NCI-H1436 (cell line): ENCODE results near the gene FRMPD1.
A peak's percentile ranks its signal among the peaks of the same experiment; 100 is the strongest.
"Not testable (repeated sequence)": the region's sequence is repeated elsewhere in the genome, so short reads cannot be mapped to it uniquely, and the experiment has no call there.

Experiments
- DNase-seq: peaks from one replicate; lab custom pipeline; 2025; lab: John Stamatoyannopoulos, UW

The FRMPD1 gene, protein sequence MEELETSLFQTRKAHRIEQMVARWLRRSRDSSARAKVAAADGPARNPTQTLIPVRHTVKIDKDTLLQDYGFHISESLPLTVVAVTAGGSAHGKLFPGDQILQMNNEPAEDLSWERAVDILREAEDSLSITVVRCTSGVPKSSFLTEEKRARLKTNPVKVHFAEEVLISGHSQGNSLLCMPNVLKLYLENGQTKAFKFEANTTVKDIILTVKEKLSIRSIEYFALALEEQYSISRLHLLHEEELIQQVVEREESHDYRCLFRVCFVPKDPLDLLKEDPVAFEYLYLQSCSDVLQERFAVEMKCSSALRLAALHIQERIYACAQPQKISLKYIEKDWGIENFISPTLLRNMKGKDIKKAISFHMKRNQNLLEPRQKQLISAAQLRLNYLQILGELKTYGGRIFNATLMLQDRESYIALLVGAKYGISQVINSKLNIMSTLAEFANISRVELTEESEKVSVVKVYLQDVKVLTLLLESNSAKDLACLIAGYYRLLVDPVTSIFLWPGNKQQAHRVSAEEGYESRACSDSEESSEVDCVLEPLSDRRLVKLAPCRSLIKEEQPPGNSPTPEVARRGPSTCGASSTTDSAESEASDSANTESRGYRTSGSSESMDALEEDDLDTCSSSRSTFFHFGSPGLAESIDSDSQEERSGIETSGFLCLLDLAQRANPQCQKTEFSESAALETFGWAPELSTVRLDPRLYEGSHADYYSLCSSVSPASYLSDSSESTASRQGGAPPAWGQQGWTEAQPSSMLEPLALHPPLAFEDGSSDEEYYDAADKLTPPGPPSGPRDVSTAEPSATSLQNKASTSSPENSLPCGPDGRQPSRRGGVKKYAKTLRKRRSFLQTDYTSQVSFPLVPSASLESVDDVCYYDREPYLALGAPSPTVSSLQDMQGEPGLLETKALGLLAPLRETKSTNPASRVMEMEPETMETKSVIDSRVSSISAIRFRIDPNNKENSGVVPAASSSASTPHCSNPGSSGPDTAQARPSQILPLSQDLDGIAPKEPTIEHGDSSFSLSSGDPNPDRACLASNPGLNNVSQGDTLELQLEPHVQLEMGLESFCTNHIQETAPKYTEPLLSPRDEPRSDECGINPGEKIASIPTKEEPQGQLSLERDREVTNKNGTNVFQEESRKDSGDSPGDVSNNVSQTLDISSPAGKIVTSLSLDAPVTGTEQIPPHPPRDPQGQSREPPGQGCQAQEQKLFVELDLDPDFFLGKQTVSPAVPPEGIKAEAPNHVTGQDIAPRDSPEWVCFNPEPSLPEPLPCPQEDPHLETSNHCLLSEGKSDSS (N-terminal part only)

GRCh38 chr9:37650873-37651768 is at the start of gene FRMPD1:
TSS of gene FRMPD1 (plus strand) at chr9:37650954. CDS start at chr9:37692642, 41,688 bp downstream.
- DNase-seq, result peak; percentile 75

DNA sequence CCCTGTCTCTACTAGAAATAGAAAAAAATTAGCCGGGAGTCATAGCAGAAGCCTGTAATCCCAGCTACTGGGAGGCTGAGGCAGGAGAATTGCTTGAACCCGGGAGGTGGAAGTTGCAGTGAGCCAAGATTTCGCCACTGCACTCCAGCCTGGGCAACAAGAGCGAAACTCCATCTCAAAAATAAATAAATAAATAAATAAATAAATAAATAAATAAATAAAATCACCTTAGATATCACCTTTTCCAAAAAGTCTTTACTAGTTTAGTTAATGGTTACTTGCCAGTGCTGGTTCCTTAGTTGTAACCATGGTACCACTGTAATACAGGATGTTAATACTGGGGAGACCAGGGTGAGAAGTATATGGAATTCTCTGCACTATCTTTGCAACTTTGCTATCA is 48.7 kb upstream of the FRMPD1 start:
- DNase-seq, result not testable (repeated sequence)

DNA sequence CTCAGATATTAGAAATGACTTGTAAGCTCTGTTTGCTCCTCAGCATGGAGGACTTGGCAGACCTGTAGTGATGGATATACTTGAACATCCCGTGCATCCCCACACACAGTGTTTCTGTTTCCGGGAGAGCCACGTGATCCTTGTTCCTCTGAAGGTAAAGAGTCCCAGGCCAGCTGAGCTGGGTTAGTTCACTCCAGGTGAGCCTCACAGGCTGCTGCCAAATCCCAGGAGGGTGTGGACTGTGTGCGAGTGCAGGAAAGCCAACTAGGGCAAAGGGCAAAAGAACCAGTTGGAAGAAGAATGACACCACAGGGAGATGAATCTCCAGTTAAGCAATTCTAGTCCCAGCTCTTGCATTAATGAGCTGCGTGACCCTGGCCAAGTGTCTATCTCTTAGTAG is 47.9 kb upstream of the FRMPD1 start:
- DNase-seq, result no peak

- no peak for DNase-seq
These were observed 46.5 kb upstream of the FRMPD1 start for GRCh38 chr9:37604296-37604695.

GRCh38 chr9:37608250-37608649 is 42.5 kb upstream of the FRMPD1 start:
- DNase-seq, result no peak

DNA sequence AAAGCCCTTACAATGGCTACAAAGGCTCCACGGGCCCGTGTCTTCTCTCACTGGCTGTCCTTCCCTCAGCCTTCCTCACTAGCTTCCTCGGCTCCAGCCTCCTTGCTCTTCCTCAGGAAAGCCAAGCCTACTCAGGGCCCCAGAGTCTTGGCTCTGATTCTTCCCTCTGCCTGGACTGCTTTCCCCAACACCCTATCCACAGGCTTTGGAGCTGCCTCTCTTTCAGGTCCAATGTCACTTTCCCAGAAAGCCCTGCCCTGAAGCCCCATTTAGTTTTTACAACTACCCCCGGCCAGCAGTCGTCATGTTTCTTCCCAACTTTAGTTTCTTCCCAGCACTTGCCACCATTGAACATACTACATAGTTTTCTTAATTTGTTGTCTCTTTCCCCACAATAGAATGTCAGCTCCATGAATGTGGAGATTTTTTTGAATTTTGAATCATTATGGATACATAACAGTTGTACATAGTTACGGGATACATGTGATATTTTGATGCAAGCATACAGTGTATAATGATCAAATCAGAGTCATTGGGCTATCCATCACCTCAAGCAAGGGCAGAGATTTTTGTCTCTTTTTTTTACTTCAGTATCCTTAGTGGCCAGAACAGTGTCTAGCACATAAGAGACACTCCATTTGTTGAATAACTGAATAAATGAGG is 40.9 kb upstream of the FRMPD1 start:
- no peak for DNase-seq

GRCh38 chr9:37611014-37611413 is 39.7 kb upstream of the FRMPD1 start:
- DNase-seq, result no peak

DNA sequence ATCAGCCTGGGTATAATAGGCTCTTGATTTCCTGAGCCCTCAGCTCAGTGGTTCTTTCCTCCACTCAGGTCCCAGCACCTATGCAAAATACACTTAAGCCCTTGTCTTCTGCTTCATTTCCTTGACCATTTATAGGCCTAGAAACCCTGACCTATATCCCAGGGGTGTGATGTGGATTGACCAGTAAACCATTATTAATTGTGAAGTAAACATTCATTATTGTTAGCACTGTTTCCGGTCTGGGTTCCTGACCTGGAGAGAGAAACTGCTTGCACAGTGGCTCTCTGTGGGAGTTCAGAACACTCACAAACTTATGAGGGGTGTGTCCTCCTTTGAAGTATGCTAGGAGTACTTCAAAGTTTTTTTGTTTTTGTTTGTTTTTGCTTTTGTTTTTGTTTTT is 38.8 kb upstream of the FRMPD1 start:
- no peak for DNase-seq

- no peak for DNase-seq
These were observed 33.6 kb upstream of the FRMPD1 start for GRCh38 chr9:37617161-37617560.

GRCh38 chr9:37617832-37618231 is 32.9 kb upstream of the FRMPD1 start:
- DNase-seq, result peak; percentile 60

- no peak for DNase-seq
These were observed 31.9 kb upstream of the FRMPD1 start for GRCh38 chr9:37618817-37619216.

GRCh38 chr9:37619806-37620205 is 30.9 kb upstream of the FRMPD1 start:
- DNase-seq, result no peak

DNA sequence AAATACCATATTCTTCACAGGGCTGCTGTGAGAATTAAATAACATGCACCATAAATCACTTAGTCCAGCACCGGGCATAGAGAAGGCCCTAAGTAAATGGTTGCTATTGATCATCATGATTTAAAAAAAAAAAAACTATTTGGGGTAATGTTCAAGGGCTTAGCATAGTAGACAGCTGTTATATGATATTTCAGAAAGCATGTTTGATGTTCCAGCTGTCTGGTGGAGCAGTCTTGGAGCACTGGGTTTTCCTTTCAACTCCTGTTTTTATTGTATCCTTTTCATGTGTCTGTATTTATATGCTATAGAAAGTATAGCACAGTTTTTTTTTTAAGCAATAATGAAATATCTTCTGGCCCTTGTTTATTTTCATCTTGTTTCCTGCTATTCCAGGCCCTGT is 30.4 kb upstream of the FRMPD1 start:
- DNase-seq, result no peak

DNA sequence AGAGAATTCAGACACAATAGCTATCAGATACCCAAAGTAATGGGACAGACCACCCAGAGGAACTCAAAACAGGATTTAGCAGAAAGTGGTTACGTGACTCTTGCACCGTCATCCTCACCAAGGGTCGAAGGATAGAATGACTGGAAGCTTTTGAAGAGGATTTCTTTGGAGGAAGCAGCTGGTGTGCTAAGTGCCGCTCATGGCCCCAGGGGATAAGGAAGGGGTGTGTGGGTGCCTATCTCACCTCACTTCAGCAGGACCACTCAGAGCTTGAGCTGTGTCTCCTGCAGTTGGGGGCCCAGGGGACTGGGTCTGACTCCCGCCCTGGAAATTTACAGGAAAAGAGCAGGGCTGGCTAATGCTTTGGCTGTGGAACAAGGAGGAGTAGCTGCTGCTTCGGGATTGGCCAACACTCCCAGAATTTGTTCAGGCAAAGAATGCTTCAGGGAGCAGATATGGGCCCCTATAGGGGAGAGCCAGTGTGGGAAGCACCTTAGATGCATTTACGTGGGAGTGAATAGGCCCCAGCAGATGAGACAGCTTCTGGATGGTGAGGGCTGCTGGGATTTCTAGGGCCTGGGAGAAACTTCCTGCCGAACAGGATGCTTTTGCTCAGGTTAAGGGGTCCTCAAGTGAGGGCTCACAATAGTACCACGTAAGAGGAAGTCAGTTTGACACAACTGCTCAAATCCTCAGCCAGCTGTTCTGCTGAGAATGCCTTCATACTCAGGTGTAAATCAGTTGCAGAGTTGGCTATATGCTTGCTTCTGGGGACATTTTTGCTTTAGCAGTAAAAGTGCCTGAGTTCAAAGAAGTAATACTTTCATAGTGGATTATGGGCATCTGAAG is 29.3 kb upstream of the FRMPD1 start:
- peak; percentile 36 for DNase-seq

DNA sequence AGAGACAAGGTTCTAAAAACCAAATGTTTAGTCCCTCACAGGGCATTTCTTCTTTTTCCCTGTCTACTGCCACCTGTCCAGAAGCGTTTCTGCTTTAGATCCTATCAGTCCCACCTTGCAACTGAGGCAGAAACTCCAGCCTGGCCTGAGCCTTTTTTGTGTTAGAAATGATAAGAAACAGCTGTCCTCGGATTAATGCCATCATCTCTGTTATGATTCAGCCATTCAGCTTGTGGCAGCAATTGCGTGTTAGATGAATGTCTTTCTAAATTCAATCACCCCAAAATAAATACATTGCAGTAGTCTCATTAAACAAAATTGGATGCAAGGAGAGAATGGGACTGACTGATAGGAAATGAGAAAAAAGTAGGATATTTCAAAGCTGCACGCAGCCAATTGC is 28.3 kb upstream of the FRMPD1 start:
- DNase-seq, result no peak

DNA sequence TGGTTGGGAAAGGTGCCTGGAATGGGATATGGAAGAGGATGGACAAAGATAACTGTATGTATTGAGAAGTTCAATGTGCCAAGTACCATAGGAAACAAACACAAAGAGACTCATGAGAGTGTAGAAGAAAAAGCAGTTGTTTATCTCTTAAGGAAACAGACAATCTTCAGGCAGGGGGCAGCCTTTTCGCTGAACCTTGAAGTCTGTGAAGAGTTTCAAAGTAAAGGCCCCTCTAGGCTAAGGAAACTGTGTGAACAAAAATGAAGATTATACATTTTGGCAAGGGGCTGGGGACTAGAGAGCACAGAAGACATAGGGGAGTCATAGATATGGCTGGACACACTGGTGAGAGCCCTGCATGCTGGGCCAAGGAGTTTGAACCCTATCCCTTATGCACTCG is 27.5 kb upstream of the FRMPD1 start:
- DNase-seq, result no peak

DNA sequence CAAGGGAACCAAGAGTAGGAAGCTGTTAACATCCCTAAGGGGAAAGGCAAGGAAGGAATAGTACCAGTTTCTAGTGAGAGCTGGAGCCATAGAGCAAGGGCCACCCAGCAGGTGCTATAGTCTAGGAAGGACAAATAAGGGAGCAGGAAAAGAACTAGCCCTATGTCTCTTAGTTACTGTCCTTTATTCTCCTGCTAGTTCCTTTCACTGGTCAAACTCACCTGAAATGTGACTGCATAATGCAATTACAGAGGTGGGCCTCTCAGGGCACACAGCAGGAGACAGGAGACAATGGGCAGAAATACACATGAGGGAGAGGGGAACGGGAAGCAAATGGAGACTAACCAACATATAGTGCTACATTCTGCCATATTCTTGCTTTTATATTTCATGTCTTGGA is 26.7 kb upstream of the FRMPD1 start:
- no peak for DNase-seq

DNA sequence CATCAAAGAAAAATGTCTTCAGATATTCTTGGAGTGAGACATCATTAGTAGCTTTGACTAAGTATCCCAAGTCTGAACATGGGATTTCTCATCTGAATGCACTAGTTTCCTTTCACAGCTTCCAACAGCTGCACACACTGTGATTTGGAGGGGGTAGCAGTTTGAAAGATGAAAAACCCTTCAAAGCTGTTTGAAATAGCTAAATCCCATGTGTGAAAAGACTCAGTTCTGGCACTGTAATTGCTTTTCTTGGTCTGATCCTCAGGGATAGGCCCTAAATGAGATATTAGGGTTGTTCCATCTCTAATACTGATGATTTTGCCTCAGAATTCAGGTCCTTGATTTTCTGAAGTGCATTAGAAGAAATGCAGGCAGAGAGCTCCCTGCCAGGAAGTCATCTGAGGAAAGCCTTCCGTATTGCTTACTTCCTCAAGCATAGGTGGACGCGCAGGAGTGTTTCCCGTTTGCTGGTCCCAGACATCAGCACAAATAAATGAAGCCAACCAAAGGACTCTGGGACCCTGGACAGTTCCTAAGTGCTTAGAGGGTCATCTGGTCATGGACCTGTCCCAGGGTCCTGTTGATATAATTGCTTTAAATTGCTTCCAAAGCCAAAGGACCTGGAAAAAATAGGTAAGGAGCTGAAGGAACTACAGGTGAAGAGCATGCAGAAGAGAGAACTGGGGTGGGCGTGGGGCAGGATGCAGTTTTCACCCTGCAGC is 25.6 kb upstream of the FRMPD1 start:
- DNase-seq, result no peak

GRCh38 chr9:37625758-37626147 is 25.0 kb upstream of the FRMPD1 start:
- no peak for DNase-seq
